HFF-Myc (cell line): ENCODE measurements around the gene RABEP2.
"Not testable (repeated sequence)": the region's sequence is repeated elsewhere in the genome, so short reads cannot be mapped to it uniquely, and the experiment has no call there.

Source experiments
- DNase-seq: peaks from one replicate; pipeline ENCODE4 v3.0.0-alpha.2; 2011; ENCODE audit warnings: low read depth; ENCODE audit errors: extremely low read depth
- H3K4me3 ChIP-seq: replicated peaks from 2 replicates; pipeline ENCODE4 v1.5.1; 2011; ENCODE audit warnings: low read depth, mild to moderate bottlenecking, control low read depth, low read length
- TF ChIP-seq, protein P1 (sequence below): IDR thresholded peaks from 2 replicates; pipeline ENCODE4 v1.5.1; 2012; ENCODE audit warnings: mild to moderate bottlenecking, low read depth, low read length, control low read depth; ENCODE audit errors: missing control alignments

Gene RABEP2

DNA sequence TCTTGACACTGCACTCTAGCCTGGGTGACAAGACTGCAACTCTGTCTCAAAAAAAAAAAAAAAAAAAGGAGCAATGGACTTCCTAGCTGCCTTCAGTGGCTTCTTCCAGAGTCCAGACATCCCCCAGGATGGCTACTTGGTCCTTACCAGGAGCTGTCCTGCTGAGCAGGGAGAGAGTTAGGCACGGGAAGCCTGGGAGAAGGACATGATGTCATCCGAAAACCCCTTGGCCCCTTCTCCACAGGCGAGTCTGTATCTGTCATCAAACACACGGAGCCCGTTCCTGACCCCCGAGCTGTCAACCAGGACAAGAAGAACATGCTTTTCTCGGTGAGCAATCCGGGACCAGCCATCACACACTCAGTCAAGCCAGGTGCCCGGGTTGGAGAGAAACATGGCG lies 38.1 kb downstream of the RABEP2 start:
- H3K4me3 ChIP-seq: no peak overlapping the region
- TF ChIP-seq, protein P1, sequence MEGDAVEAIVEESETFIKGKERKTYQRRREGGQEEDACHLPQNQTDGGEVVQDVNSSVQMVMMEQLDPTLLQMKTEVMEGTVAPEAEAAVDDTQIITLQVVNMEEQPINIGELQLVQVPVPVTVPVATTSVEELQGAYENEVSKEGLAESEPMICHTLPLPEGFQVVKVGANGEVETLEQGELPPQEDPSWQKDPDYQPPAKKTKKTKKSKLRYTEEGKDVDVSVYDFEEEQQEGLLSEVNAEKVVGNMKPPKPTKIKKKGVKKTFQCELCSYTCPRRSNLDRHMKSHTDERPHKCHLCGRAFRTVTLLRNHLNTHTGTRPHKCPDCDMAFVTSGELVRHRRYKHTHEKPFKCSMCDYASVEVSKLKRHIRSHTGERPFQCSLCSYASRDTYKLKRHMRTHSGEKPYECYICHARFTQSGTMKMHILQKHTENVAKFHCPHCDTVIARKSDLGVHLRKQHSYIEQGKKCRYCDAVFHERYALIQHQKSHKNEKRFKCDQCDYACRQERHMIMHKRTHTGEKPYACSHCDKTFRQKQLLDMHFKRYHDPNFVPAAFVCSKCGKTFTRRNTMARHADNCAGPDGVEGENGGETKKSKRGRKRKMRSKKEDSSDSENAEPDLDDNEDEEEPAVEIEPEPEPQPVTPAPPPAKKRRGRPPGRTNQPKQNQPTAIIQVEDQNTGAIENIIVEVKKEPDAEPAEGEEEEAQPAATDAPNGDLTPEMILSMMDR: no peak
- DNase-seq: no peak

- TF ChIP-seq, protein P1: no peak
- no peak overlapping the region for H3K4me3 ChIP-seq
- no peak for DNase-seq
These were observed 41.0 kb downstream of the RABEP2 start for GRCh38 chr16:28884045-28884444.

- DNase-seq: no peak
- no peak overlapping the region for H3K4me3 ChIP-seq
- TF ChIP-seq, protein P1: no peak
These were observed 41.6 kb downstream of the RABEP2 start for GRCh38 chr16:28883221-28883996.

DNA sequence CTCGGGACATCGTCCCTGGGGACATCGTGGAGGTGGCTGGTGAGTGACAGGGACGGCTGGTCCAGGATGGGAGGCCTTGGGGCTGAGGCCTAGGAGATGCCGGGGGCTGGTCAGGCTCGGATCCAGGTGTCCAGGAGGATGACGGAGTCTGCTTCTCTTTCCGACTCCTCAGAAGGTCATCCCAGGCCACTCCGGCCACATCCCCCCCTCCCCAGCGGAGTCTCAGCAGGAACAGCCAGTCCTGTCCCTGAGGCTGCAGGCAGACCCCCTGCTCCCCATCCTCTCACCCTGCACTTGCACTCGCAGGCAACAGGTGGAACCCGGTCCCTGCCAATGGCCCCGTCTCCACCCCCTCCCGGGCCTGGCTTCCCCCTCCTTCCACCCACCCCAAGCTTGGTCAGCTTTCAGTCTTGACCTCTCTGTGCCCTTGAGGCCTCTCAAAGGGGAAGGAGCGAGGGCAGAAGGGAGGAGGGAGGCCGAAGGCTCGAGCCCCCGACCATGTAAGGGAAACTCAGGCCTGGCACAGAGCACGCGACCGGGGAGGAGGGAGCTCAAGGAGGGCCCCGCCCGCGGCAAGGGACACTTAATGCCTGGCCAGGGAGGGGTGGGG lies 42.4 kb downstream of the RABEP2 start:
- TF ChIP-seq, protein P1: no peak
- no peak for DNase-seq
- H3K4me3 ChIP-seq: no peak overlapping the region

GRCh38 chr16:28881565-28881964 lies 43.5 kb downstream of the RABEP2 start:
- DNase-seq: not testable (repeated sequence)

GRCh38 chr16:28880955-28881354 lies 44.1 kb downstream of the RABEP2 start:
- no peak overlapping the region for H3K4me3 ChIP-seq
- TF ChIP-seq, protein P1: no peak
- DNase-seq: no peak

More at GRCh38 chr16:28881565-28881964, 43.5 kb downstream of the RABEP2 start:
- not testable (repeated sequence) for H3K4me3 ChIP-seq

GRCh38 chr16:28880589-28880915 lies 44.5 kb downstream of the RABEP2 start:
- H3K4me3 ChIP-seq: no peak overlapping the region
- TF ChIP-seq, protein P1: no peak
- no peak for DNase-seq
